ENCODE data around the gene RNF138. TPM values are rescaled to one million over a fixed set of nuclear protein-coding genes. Genes with fewer than 3 reads are reported as not detected.

RNF138 gene
- total RNA-seq, 1 experiment from 2014 or later: 38.9 TPM

DNA sequence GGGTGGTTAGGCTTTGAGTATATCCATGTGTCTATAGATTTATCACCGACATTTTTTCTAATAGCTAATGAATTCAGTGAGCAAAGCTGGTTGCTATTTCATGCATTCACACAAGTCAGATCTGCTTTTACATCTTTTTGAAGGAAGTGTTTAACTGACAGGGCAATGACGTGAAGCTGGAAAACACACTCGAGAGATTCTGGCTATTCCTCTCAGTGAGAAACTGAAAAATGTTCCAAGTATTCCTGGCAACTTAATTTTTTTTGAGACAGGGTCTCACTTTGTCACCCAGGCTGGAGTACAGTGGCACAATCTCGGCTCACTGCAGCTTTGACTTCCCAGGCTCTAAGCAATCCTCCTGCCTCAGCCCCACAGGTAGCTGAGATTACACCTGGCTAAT lies 21.2 kb downstream of the RNF138 start:
- Mint-ChIP-seq H3K9me3 (ENCODE audit: low read depth, unreplicated experiment) (no peaks in the 10 kb centered on the region), H3K36me3 (ENCODE audit: insufficient read depth, unreplicated experiment) (peaks cover 14% of the 10 kb centered on the region), H3K4me1 (ENCODE audit: low read depth, unreplicated experiment) (peaks cover 19% of the 10 kb centered on the region), H3K27ac (ENCODE audit: unreplicated experiment) (no peak overlapping the region), H3K27me3 (ENCODE audit: unreplicated experiment) (no peaks in the 10 kb centered on the region), H3K4me3 (ENCODE audit: low read depth, unreplicated experiment) (no peak overlapping the region)
- no peak for TF ChIP-seq CTCF (IDR thresholded peaks at IDR 0.05; ENCODE audit: unreplicated experiment)
- intact Hi-C loops (cut with micrococcal nuclease; ENCODE audit: unreplicated experiment): no loop called here
- no TSS peak for BruUV-seq (replicated peaks)
- DNase-seq: no peak
- CTCF ChIA-PET: no interaction called here

- intact Hi-C loops (cut with micrococcal nuclease; ENCODE audit: unreplicated experiment): no loop called here
- H3K36me3 Mint-ChIP-seq (ENCODE audit: insufficient read depth, unreplicated experiment): peaks cover 10% of the 10 kb centered on the region
- DNase-seq: no peak
- BruUV-seq (replicated peaks): no TSS peak
- H3K27me3 Mint-ChIP-seq (ENCODE audit: unreplicated experiment): no peaks in the 10 kb centered on the region
- no peak overlapping the region for H3K4me3 Mint-ChIP-seq (ENCODE audit: low read depth, unreplicated experiment)
- H3K27ac Mint-ChIP-seq (ENCODE audit: unreplicated experiment): peak overlapping the region; percentile 19
- CTCF ChIA-PET: interaction anchor here (0.6 kb wide), 1 partner anchor 156 kb away, joined by 3 read pairs; no protein-coding TSS in a partner anchor
- H3K9me3 Mint-ChIP-seq (ENCODE audit: low read depth, unreplicated experiment): no peaks in the 10 kb centered on the region
- H3K4me1 Mint-ChIP-seq (ENCODE audit: low read depth, unreplicated experiment): peaks cover 19% of the 10 kb centered on the region
- no peak for TF ChIP-seq CTCF (IDR thresholded peaks at IDR 0.05; ENCODE audit: unreplicated experiment)
Measured at GRCh38 chr18:32114293-32114942, 22.7 kb downstream of the RNF138 start.

- no TSS peak for BruUV-seq (replicated peaks)
- Mint-ChIP-seq H3K9me3 (ENCODE audit: low read depth, unreplicated experiment) (no peaks in the 10 kb centered on the region), H3K27me3 (ENCODE audit: unreplicated experiment) (no peaks in the 10 kb centered on the region), H3K36me3 (ENCODE audit: insufficient read depth, unreplicated experiment) (peaks cover 2% of the 10 kb centered on the region), H3K27ac (ENCODE audit: unreplicated experiment) (no peak overlapping the region), H3K4me3 (ENCODE audit: low read depth, unreplicated experiment) (no peak overlapping the region), H3K4me1 (ENCODE audit: low read depth, unreplicated experiment) (no peaks in the 10 kb centered on the region)
- no peak for TF ChIP-seq CTCF (IDR thresholded peaks at IDR 0.05; ENCODE audit: unreplicated experiment)
- DNase-seq: no peak
- intact Hi-C loops (cut with micrococcal nuclease; ENCODE audit: unreplicated experiment): no loop called here
- CTCF ChIA-PET: no interaction called here
Measured at GRCh38 chr18:32122039-32122438, 30.4 kb downstream of the RNF138 start.

GRCh38 chr18:32126538-32126937 lies 34.9 kb downstream of the RNF138 start:
- BruUV-seq (replicated peaks): no TSS peak
- CTCF ChIA-PET: no interaction called here
- intact Hi-C loops (cut with micrococcal nuclease; ENCODE audit: unreplicated experiment): no loop called here
- no peak for TF ChIP-seq CTCF (IDR thresholded peaks at IDR 0.05; ENCODE audit: unreplicated experiment)
- no peak overlapping the region for H3K4me3 Mint-ChIP-seq (ENCODE audit: low read depth, unreplicated experiment)
- no peaks in the 10 kb centered on the region for H3K9me3 Mint-ChIP-seq (ENCODE audit: low read depth, unreplicated experiment)
- no peaks in the 10 kb centered on the region for H3K36me3 Mint-ChIP-seq (ENCODE audit: insufficient read depth, unreplicated experiment)
- no peaks in the 10 kb centered on the region for H3K27me3 Mint-ChIP-seq (ENCODE audit: unreplicated experiment)
- no peak overlapping the region for H3K27ac Mint-ChIP-seq (ENCODE audit: unreplicated experiment)
- no peak for DNase-seq
- H3K4me1 Mint-ChIP-seq (ENCODE audit: low read depth, unreplicated experiment): no peaks in the 10 kb centered on the region

All from Calu3 (cell line).